ENCODE results near the gene OR10H5.

DNA sequence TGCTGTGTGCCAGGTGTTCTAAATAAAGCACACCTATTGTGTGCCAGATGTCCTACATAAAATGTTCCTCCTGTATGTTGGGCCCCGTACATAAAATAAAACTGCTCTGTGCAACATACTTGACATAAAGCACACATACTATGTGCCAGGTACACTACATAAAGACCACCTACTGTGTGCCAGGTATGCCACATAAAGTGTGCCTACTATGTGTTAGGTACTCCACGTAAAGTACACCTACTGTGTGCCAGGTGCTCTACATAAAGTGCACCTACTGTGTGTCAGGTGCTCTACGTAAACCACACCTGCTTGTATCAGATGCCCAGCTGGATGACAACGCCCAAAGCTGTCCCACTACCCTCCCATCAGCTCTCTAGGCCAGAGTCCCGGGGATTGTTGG lies 5.8 kb upstream of the OR10H5 start:
- no peak for TF ChIP-seq ZNF274 (IDR thresholded peaks at IDR 0.05; ENCODE audit: low read depth, low read length)
- TF ChIP-seq SUZ12 (IDR thresholded peaks at IDR 0.05; ENCODE audit: extremely low read depth, insufficient read depth, insufficient read length): no peak
- TF ChIP-seq YY1 (IDR thresholded peaks at IDR 0.05; ENCODE audit: insufficient read depth, insufficient read length): no peak
